ENCODE data around the gene CCDC146.
"Not testable (repeated sequence)": the region's sequence is repeated elsewhere in the genome, so short reads cannot be mapped to it uniquely, and the experiment has no call there.

DNA sequence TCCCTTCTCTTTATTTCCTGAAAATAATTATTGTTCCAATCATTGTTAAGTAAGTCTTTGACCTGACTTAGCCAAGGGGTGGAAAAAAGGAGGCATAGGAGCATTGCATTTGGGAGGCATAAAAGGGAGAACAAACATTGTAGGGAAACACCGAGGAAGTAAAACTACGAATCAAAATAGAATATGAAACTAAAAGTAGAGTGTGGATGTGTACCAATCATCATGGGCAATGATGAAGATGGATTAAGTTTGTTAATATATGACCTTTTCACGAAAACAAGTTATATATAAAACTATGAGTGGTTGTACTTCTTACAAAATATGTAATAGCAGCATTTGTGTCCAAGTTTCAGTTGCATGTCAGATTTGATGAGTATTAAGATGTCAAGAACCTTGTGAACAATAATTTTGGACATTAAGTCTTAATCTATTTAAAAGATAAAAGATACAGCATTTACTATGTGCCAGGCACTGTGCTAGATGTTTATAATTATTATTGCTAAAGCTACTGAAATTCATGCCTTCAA is 52.9 kb downstream of the CCDC146 start:
- TF ChIP-seq FOXP2 (optimal IDR thresholded peaks at IDR 0.05; ENCODE audit: control extremely low read depth, extremely low read length, insufficient read depth); POLR2AphosphoS5 (IDR thresholded peaks at IDR 0.05; ENCODE audit: borderline replicate concordance, low read depth, low read length): not testable (repeated sequence)

All from SK-N-MC (cell line).